Stimulated activated CD4-positive, alpha-beta T cell treated with anti-CD3 and anti-CD28 coated beads, Interleukin-1b, Interleukin-23, amount 100 ng/mL, for 1 hour (primary cell): ENCODE measurements around the gene LRG1.

ENCODE experiments used
- DNase-seq, 2 donors: peaks; one replicate each; pipeline ENCODE4 v3.0.0-alpha.2; 2020; ENCODE audit warnings: low read depth in 2 of 2

Gene LRG1

GRCh38 chr19:4508698-4509097 is 31.1 kb downstream of the LRG1 start:
- DNase-seq: no peak

GRCh38 chr19:4507804-4508203 is 32.0 kb downstream of the LRG1 start:
- DNase-seq: no peak

- DNase-seq: no peak
These were observed 32.7 kb downstream of the LRG1 start for GRCh38 chr19:4507150-4507452.

GRCh38 chr19:4506449-4507149 is 33.2 kb downstream of the LRG1 start:
- no peak for DNase-seq

GRCh38 chr19:4505570-4506448 is 34.0 kb downstream of the LRG1 start:
- no peak for DNase-seq

- no peak for DNase-seq
These were observed 34.8 kb downstream of the LRG1 start for GRCh38 chr19:4504891-4505569.

- no peak for DNase-seq
These were observed 35.5 kb downstream of the LRG1 start for GRCh38 chr19:4504297-4504701.

GRCh38 chr19:4503825-4504170 is 36.0 kb downstream of the LRG1 start:
- no peak for DNase-seq

GRCh38 chr19:4503132-4503824 is 36.6 kb downstream of the LRG1 start:
- DNase-seq: no peak

- DNase-seq: no peak
These were observed 37.3 kb downstream of the LRG1 start for GRCh38 chr19:4502282-4503131.

- DNase-seq: no peak
These were observed 38.1 kb downstream of the LRG1 start for GRCh38 chr19:4501691-4502090.

GRCh38 chr19:4500841-4501591 is 38.8 kb downstream of the LRG1 start:
- DNase-seq: no peak

GRCh38 chr19:4499855-4500254 is 40.0 kb downstream of the LRG1 start:
- DNase-seq: no peak

GRCh38 chr19:4499318-4499717 is 40.5 kb downstream of the LRG1 start:
- DNase-seq: no peak

GRCh38 chr19:4498694-4499093 is 41.1 kb downstream of the LRG1 start:
- no peak for DNase-seq

- DNase-seq: no peak
These were observed 42.0 kb downstream of the LRG1 start for GRCh38 chr19:4497770-4498389.

- DNase-seq: no peak
These were observed 43.5 kb downstream of the LRG1 start for GRCh38 chr19:4496304-4496703.

GRCh38 chr19:4495471-4495870 is 44.4 kb downstream of the LRG1 start:
- DNase-seq: no peak

GRCh38 chr19:4494691-4495064 is 45.2 kb downstream of the LRG1 start:
- DNase-seq: no peak
